T-helper 9 cell (primary cell): Measurements from ENCODE around the gene ADD1.

Experiments used
- DNase-seq: peaks from one replicate; pipeline ENCODE4 v3.0.0-alpha.2; 2020

Gene ADD1

DNA sequence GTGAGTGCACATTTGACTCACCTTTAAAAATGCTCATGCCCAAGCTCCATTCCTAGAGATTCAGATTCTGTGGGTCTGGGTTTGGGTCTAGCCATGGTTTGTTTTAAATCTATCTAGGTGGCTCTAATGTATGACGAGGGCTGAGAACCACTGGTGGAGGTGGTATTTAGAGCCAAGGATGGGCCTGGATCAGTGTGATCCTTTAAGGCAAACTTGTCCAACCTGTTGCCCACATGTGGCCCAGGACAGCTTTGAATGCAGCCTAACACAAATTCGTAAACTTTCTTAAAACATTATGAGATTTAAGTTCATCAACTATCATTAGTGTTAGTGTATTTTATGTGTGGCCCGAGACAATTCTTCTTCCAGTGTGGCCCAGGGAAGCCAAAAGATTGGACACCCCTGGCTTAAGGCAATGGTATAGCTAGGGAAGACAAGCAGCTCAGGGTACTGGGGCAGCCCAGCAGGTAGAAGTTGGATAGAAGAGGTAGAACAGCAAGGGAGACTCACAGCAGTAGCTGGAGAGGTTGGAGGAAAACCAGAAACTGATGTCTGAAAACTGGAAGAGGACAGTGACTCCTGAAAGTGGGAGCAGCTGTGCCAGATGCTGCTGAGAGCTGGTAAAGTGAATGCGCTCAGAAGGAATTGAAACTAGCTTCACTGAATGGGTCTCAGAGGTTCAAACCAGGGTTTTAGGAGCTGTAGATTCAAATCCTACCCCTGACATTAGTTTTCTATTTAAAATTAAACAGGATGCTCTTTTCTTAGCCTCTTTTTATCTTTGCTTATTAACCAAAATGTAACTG, 18.2 kb downstream of the ADD1 start:
- no peak for DNase-seq

DNA sequence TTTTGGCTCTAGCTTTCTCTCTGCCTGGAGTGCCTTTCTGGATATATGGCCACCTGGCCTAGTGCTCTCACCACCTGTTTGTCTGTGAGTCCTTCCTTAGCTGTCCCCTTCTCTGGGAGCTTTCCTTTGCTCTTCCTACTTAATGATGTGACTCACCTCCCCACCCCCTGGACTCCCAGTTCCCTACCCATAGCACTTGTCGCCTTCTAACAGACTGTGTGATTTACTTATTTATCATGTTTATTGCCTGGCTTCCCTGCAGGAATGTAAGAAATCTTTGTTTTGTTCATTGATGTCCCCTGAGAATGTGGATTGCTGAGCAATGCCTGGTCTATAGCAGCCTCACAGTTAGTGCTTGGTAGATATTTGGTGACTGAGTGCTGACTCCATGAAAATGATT, 18.9 kb downstream of the ADD1 start:
- no peak for DNase-seq

DNA sequence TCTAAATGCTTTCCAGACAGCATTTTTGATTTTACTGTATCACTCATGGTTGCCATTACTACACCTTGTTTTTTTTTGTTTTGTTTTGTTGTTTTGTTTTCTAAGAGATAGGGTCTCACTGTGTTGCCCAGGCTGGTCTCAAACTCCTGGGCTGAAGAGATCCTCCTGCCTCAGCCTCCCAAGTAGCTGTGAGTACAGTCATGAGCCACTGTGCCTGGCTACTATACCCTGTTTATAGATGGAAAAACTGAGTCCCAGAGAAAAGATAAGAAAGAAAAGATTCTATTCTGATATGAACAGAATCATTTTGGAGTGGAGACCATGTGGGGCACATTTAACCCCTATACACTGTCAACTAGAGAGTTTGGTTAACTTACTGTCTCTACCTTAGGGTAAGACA, 20.0 kb downstream of the ADD1 start:
- no peak for DNase-seq

DNA sequence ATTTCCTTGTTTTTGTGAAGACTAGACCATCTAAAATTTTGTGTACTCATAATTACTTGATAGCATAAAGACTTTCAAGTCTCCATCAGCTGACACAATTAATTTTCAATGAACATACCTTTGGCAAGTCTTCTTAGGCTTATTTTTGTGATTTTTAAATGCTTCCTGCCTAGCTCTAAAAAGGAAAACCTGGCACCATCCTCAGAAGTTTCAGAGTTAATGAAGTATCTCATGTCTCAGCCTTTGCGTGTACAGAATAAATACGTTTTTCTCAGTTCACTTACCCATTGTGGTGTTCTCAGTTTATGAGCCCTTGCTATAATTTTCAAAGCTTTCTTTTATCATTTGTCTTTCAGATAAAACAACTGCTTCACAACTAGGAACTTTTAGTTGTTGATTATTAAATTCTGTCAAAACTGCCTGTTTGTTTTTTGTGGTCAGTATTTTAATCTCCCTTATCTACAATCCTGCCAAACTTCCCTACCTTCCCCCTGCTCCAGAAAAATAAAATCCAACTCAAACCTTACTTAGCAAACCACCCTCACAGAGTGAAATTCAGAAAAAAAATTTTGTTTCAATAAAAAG, 21.6 kb downstream of the ADD1 start:
- no peak for DNase-seq

DNA sequence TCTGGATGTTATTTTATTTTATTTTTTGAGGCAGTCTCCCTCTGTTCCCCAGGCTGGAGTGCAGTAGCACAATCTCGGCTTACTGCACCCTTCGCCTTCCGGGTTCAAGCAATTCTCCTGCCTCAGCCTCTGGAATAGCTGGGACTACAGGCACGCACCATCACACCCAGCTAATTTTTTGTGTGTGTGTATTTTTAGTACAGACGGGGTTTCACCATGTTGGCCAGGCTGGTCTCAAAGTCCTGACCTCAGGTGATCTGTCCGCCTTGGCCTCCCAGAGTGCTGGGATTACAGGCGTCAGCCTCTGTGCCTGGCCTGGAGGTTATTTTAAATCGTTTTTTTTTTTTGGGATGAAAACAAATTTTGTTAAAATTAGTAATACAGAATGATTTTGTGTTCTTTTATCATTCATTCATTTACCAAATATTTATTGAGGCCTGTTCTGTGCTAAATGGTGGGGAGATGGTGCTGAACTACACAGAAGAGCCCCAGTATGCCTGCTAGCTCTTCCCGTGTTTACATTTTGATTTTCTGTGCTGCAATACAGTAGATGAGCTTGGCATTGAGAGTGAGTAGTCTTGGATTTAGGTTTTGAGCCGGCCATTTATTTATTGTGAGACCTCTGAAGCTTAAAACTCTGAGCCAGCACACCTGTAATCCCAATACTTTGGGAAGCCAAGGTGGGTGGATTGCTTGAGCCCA, 22.7 kb downstream of the ADD1 start:
- no peak for DNase-seq

DNA sequence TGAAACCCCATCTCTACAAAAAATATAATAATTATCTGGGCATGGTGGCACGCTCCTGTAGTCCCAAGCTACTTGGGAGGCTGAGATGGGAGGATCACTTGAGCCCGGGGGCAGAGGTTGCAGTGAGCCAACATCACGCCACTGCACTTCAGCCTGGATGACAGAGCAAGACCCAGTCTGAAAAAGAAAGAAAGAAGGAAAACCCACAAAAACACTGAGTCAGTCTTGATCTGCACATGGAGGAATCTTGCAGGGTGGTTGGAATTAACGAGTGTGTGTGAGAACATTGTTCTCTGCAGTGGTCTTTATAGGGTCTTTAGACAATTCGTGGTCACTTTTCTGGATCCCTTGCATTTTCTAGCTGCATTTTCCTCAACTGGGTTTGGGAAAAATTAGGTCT, 23.2 kb downstream of the ADD1 start:
- DNase-seq = no peak

DNA sequence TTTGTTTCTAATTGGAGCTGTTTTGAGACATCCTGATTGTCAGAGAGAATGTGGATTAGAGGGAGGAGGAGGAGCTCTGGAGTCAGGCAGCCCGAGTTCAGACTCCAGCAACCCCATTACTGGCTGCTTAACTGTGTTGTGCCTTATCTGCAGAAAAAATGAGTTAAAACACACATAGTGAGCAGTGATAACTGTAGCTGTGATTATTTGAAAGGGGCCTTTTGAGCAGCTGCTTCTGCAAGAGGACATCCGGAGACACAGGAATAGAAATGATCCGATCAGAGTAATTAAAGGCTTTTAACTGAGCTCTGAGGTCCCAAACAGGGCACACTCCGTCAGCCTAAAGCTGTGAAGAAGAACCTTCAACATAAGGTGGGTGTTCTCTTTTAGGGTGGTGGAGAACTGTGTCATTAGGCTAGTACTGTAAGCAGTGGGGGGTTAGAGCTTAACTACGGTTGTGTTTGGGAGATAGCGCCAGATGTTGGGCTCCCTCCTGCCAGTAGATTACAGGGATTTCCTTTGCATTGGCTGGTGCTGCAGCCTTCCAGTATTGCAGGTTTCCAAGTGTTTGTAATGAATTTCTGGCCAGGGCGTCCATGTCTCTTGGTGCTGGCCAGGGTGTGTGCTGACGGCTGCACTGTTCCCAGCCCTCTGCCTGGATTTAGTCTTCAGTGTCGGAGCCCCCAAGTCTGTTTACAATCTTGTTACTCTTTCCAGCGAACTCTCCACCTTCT, 24.3 kb downstream of the ADD1 start:
- DNase-seq = no peak

DNA sequence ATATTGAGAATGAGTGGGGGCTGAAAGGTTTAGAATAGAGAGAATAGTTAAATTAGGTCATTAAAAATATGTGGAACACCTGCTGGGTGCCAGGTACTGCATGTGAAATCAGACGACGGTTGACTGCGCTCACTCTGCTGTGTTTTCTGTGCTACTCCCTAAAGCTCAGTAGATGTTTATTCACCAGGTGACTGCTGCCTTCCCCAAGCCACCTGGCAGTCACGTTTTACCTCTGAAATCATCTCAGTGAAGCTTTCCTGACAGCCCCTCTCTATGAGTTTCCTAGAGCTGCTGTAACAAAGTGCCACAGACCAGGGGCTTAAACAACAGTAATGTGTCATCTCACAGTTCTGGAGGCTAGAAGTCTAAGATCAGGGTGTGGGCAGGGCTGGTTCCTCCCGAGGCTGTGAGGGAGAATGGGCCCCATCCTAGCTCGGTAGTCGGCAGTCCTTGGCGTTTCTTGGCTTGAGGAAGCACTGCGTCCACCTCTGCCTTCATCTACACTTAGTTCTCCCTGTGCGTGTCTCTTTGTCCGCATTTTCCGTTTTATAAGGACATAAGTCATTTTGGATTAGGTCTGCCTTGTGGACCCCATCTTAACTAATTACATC, 25.3 kb downstream of the ADD1 start:
- no peak for DNase-seq

DNA sequence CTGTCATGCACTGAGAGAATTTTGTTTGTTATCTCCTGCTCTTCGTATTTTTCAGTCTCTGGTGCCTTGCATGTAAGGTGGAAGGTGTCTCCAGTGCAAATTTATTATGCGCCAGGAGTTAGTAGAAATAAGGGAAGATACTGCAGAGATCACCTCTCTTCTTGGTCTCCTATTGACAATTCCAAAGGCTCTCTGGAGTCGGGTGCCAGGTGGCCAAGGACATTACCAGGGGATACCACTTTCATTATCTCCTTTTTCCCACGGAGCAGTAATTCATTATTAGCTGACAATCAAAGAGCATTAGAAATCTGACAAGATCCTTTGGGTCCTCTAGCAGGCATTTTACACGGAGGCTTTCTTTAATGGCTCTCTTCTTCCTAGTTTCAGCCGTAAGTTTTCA, 26.0 kb downstream of the ADD1 start:
- no peak for DNase-seq

DNA sequence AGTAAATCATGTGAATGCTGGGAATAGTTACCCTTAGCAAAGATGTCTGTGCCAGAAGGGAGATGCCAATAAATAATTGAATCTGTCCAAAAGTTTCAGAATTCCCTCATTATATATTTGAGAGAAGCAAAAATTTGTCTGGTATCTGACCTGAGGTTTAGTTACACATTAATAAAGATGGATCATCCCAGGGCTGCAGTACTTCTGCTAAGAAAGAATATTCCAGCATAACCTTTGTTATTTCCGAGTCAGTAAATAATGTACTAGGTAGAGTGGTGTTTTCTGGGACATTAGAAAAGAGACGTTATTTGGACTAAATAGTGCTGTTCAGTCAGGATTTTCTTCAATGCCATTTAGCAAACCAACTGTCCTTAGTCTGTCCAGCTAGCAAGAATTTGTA, 26.4 kb downstream of the ADD1 start:
- DNase-seq = no peak

DNA sequence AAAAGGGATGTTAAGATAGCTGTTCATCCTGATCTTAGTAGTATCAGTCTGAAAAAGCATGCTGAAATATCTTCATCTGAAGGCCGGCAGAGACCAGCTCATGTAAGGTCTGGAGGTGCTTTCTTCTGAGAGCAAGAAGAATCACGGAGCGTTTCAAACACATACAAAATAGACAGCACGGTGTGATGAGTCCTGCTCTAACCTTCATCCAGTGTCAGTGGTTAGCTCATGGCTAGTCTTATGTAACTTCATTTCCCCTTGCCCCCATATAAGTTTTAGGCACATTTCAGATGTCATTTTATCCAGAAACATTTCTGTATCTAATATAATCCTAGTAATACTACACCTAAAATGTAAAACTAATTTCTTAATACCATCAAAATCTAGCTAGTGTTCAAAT, 27.8 kb downstream of the ADD1 start:
- no peak for DNase-seq

DNA sequence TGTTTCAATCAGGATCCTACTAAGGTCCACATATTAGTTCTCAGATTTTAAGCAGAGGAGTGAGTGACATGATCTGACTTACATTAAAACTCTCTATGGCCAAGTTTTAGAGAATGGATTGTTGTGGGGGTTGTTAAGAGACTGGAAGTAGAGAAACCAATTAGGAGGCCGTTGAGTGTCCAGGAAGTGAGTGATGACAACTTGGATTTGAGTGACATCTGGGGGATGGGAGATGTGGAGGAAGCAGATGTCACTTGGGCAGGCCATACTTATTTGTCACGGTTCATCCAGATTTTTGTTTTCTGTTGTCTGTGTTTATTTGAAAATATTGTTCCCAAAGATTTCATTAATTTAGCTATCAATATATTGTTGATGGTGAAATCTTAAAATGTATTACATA, 28.3 kb downstream of the ADD1 start:
- no peak for DNase-seq

DNA sequence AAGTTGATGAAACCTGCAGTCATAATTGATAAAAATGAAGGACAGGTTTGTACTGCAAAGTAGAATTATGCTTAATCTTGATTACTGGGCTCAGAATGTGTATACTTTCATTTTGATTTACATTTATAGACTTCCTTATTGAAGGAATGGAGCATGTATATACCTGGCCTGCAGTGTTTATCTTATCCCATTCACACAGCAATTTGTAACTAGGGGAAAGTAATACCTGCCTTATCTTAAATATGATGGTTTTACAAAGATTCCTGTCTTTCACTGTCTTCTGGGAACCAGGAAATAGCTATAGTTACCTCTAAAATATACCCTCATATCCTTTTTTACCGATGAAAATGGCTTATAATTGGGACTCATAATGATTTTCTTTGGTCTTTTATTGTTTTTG, 29.7 kb downstream of the ADD1 start:
- DNase-seq = no peak

DNA sequence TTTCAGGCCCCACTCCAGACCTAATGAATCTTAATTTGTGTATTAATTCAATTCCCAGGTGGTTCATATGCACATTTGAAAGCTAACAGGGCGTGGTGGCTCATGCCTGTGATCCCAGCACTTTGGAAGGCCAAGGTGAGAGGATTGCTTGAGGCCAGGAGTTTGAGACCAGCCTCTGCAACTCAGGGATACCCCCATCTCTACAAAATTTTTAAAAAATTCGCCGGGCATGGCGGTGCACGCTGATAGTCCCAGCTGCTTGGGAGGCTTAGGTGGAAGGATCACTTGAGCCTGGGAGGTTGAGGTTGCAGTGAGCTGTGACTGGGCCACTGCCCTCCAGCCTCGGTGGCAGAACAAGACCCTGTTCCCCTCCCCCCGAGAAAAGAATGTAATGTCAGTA, 31.2 kb downstream of the ADD1 start:
- no peak for DNase-seq

DNA sequence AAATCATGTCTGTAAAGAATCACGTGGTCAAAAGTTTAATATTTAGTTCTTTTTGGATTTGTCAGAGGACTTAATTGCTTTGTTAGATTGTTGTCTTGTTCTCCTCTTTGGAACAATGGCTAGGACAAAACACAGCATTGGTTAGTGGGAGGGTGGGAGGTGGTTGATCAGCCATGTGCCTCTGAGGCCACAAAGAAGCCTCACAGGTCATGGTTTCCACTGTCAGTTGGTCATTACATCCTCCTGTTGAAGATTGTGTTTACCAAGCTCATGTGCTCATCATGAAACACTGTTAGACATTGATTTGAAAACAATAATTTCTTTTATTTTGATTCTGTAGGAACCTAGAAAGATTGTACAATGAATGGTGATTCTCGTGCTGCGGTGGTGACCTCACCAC, 31.9 kb downstream of the ADD1 start:
- no peak for DNase-seq

DNA sequence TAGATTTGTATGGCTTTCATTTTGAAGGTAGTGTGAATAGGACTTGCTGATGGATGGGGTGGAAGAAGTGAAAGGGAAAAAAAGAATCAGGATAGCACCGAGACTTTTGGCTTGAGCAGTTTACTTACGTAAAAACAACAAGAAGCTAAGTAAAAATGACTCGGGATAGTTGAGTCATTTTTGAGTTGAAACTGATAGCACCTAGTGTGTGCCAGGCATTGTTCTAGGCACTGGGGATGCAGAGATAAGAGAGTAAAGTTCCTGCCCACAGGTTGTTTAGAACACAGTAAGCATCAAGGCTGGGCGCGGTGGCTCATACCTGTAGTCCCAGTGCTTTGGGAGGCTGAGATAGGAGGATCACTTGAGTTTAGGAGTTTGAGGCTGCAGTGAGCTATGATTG, 34.7 kb downstream of the ADD1 start:
- DNase-seq = no peak

DNA sequence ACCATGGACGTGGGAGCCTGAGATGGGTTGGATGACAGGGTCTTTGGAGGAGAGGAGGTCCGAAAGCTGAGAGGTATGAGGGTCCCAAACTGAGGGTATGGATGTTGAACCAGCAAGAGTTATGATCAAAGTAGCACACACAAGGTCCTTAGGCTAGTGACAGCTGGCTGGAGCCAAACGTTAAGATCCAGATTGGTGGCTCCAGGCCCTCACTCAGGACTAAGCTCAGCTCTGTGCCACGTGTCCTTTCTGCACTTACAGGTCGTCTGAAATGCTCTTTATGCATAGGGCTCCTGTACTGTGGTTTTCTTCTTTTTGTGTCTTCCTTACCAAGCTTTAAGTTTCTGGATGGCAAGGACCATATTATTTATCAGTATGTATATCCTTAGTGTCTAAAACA, 35.4 kb downstream of the ADD1 start:
- no peak for DNase-seq

DNA sequence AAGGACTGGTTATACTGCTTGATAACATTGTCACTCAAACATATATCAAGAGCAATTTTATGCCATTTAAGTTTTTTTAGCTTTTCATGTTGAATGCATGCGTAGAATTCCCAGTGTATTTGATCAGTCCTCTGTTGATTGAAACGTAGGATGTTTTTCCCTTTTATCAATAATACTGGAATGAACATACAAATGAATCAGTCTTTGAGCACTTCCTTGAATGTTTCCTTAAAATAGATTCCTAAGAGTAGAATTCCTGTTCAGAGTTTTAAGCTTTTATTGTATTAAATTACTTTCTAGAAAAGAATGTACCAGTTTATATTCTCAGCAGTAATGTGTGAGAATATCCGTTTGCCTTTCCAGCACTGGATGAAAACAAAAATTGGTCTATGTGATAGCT, 37.8 kb downstream of the ADD1 start:
- DNase-seq = no peak

DNA sequence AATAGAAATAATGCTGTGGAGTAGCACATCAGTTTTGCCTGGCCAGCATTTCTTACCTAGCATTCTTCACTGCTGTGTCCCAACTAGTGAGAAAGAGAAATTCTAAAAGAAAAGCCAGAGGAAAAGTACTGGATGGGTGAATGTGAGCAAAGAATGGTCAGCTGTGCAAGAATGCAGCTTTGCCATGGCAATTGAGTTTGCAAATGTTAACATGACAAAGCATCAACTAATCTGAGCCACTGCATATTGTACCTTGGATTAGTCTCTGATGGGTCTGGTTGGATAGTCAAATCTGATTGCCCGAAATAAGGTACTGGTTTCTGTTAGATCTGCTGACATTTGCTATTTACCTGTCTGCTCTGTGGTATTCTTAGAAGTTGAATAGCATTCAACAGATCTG, 38.7 kb downstream of the ADD1 start:
- no peak for DNase-seq

DNA sequence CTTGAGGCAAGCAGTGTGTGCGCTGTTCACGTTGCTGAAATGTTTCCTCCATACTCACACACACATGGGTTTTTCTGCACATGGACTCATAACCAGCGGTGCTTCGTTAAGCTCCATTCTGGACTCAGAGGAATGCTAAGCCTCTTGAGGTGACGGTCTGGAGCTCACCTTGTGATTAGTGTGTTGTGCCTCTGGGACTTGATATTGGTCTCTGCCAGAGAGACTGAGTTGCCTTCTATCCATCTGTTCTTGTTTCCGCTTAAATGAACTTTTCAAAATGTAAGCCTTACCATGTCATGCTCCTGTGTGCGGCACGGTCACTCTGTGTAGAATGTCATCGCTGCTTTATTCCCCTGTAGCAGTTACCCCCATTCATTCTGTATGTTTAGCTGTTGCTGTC, 42.5 kb downstream of the ADD1 start:
- no peak for DNase-seq

DNA sequence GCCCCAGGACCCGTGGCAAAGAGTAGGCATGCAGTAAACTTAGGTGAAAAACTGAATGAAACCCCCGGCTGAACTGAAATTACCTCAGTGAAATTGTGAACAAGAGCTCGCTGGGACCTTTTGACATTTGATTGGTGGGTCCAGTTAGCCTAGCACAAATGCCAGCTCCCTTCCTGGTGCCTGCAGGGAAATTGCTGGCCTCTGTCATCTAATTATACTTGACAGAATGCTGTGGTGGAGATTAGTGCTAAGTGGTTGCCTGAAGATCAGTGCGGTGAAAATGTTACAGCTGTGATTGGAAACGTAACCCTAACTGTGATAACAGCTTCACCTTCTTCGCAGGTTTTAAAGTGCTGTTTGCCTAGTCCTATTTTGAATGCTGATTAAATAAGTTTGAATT, 43.0 kb downstream of the ADD1 start:
- no peak for DNase-seq

DNA sequence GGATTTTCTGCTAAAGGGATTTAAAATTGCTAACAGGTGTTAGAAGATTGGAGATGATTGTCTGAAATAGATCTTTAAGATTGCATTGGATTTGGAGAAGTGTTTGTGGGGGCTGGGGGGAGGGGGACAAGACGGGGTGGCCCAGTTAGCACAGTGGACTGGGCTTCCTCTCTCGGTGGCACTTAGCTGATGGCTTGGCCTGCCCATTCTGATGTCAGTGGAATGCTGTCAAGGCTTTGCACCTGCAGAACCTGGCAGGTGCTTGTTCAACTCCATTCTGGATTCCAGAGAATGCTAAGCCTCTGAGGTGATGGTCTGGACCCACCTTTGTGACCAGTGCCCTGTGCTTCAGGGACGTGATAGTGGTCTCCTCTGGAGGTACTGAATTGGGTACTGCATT, 43.7 kb downstream of the ADD1 start:
- no peak for DNase-seq

DNA sequence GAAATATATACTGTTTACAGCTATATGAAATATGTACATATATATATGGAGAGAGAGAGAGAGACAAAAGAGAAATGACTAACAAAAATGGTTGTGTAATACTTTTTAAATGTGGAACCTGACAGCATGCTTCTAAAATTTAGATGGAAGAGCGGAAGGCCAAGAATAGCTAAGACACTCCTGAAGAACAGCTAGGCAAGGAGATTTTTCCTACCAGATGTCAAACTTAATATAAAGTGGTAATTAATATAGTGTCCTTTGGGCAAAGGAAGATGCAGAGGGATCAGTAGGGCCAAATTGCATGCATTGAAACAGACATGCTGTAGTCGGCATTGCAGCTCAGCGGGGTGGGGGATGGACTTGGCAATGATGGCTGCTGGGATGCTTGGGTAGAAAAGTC, 45.2 kb downstream of the ADD1 start:
- no peak for DNase-seq
